ENCODE data around the gene CCDC39. TPM values are rescaled to one million over a fixed set of nuclear protein-coding genes. Genes with fewer than 3 reads are reported as not detected.

The CCDC39 gene
- polyA plus RNA-seq, 1 experiment: not detected

GRCh38 chr3:180657094-180657493 lies 22.2 kb downstream of the CCDC39 start:
- Histone ChIP-seq H3K36me3 (ENCODE audit: control insufficient read depth, insufficient read depth, low read length) (no peaks in the 10 kb centered on the region), H3K4me3 (ENCODE audit: low read depth, low read length) (no peak overlapping the region), H3K27me3 (ENCODE audit: control insufficient read depth, insufficient read depth, low read length) (no peaks in the 10 kb centered on the region)
- ChIA-PET POLR2A (no interaction called here), CTCF (interaction anchor here (1.1 kb wide), 1 partner anchor 125 kb away, joined by 3 read pairs; no protein-coding TSS in a partner anchor)
- TF ChIP-seq, protein P1, sequence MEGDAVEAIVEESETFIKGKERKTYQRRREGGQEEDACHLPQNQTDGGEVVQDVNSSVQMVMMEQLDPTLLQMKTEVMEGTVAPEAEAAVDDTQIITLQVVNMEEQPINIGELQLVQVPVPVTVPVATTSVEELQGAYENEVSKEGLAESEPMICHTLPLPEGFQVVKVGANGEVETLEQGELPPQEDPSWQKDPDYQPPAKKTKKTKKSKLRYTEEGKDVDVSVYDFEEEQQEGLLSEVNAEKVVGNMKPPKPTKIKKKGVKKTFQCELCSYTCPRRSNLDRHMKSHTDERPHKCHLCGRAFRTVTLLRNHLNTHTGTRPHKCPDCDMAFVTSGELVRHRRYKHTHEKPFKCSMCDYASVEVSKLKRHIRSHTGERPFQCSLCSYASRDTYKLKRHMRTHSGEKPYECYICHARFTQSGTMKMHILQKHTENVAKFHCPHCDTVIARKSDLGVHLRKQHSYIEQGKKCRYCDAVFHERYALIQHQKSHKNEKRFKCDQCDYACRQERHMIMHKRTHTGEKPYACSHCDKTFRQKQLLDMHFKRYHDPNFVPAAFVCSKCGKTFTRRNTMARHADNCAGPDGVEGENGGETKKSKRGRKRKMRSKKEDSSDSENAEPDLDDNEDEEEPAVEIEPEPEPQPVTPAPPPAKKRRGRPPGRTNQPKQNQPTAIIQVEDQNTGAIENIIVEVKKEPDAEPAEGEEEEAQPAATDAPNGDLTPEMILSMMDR (IDR thresholded peaks at IDR 0.05; ENCODE audit: insufficient read depth, low read depth, low read length): no peak
- DNase-seq (ENCODE audit: low read depth): no peak

- ChIA-PET POLR2A (no interaction called here), CTCF (no interaction called here)
- Histone ChIP-seq H3K27me3 (ENCODE audit: control insufficient read depth, insufficient read depth, low read length) (no peaks in the 10 kb centered on the region), H3K4me3 (ENCODE audit: low read depth, low read length) (no peak overlapping the region), H3K36me3 (ENCODE audit: control insufficient read depth, insufficient read depth, low read length) (no peaks in the 10 kb centered on the region)
- TF ChIP-seq, protein P1 (IDR thresholded peaks at IDR 0.05; ENCODE audit: insufficient read depth, low read depth, low read length): no peak
- DNase-seq (ENCODE audit: low read depth): no peak
Measured at GRCh38 chr3:180656406-180656805, 22.9 kb downstream of the CCDC39 start.

DNA sequence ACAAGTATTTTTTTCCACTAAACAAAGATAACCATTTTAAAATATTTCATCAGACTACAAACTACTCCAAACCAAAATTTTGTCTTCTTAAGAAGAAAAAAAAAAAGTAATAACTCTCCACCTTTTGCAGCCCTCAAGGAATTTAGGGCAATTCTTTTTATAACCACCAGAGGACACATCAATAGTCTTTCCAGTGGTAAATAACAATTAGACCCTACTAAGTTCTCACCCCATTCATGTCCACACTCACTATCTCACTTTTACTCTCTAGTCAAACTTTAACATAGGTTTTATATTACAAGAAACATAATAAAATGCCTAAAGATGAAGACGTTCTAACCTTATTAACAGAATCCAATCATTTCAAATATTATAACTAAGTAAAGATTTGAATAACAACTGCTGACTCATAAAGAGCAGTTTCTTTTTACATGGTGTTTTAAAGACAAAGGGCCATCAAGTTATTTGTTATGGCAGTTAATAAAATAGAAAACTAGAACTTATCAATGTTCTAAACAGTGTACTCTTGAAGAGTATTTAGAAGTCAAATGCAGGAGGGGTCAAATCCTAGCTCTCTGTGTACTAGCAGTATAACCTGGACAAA lies 33.0 kb downstream of the CCDC39 start:
- CTCF ChIA-PET: no interaction called here
- no peak for DNase-seq (ENCODE audit: low read depth)
- TF ChIP-seq, protein P1 (IDR thresholded peaks at IDR 0.05; ENCODE audit: insufficient read depth, low read depth, low read length): no peak

DNA sequence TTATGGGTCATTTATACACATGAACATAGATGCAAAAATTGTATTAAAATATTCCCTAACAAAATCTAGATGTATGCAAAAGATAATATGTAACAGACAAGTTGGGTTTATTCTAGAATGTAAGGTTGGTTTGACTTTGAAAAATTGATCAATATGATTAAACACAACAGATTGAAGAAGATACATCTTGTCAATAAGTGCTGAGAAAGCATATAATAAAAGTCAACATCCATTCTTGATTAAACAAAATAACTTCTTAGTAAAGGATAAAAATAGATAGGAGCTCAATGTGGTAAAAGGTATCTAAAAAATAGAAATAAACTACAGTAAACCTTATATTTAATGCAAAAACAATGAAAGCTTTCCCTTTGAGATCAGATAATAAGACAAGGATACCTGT lies 38.3 kb downstream of the CCDC39 start:
- Histone ChIP-seq H3K4me3 (ENCODE audit: low read depth, low read length) (no peak overlapping the region), H3K27me3 (ENCODE audit: control insufficient read depth, insufficient read depth, low read length) (no peaks in the 10 kb centered on the region), H3K36me3 (ENCODE audit: control insufficient read depth, insufficient read depth, low read length) (no peaks in the 10 kb centered on the region)
- ChIA-PET POLR2A (no interaction called here), CTCF (no interaction called here)
- DNase-seq (ENCODE audit: low read depth): no peak
- TF ChIP-seq, protein P1 (IDR thresholded peaks at IDR 0.05; ENCODE audit: insufficient read depth, low read depth, low read length): no peak

More for the DNA sequence above, 33.0 kb downstream of the CCDC39 start:
- no peak overlapping the region for H3K4me3 ChIP-seq (ENCODE audit: low read depth, low read length)
- H3K36me3 ChIP-seq (ENCODE audit: control insufficient read depth, insufficient read depth, low read length): no peaks in the 10 kb centered on the region
- POLR2A ChIA-PET: no interaction called here
- H3K27me3 ChIP-seq (ENCODE audit: control insufficient read depth, insufficient read depth, low read length): no peaks in the 10 kb centered on the region

- Histone ChIP-seq H3K4me3 (ENCODE audit: low read depth, low read length) (no peak overlapping the region), H3K36me3 (ENCODE audit: control insufficient read depth, insufficient read depth, low read length) (no peaks in the 10 kb centered on the region), H3K27me3 (ENCODE audit: control insufficient read depth, insufficient read depth, low read length) (no peaks in the 10 kb centered on the region)
- TF ChIP-seq, protein P1 (IDR thresholded peaks at IDR 0.05; ENCODE audit: insufficient read depth, low read depth, low read length): no peak
- POLR2A ChIA-PET: no interaction called here
- CTCF ChIA-PET: interaction anchor here (1.5 kb wide), 1 partner anchor 8 kb away, joined by 5 read pairs; no protein-coding TSS in a partner anchor
- no peak for DNase-seq (ENCODE audit: low read depth)
Measured at GRCh38 chr3:180633722-180634121, 45.6 kb downstream of the CCDC39 start.

Measured in BJ (cell line).